HS-27A (cell line): ENCODE measurements around the gene C1orf226.
"Not testable (repeated sequence)": the region's sequence is repeated elsewhere in the genome, so short reads cannot be mapped to it uniquely, and the experiment has no call there.

Experiments
- DNase-seq: peaks from one replicate; pipeline ENCODE4 v3.0.0-alpha.2; 2012; ENCODE audit warnings: low read depth, missing footprints

Gene C1orf226

GRCh38 chr1:162406811-162407210, 25.3 kb downstream of the C1orf226 start:
- DNase-seq: no peak

DNA sequence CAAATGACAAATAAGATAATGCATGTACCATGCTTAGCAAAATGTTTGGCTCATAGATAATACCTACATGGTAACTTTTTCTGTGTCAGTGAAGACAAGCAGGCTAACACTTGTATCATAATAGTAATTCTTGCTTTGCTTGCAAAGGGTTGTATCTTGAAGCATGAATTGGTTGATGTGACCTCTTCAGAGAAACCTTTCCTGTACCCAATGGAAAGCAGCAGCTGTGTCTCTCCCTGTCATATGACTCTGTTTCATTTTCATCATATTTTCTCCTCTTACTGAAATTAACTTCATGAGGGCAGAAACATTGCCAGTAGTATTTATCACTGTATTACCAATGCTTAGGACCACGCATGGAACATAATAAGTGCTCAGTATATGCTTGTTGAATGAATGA, 26.0 kb downstream of the C1orf226 start:
- DNase-seq: no peak

- no peak for DNase-seq
Measured at GRCh38 chr1:162412002-162412401, 30.5 kb downstream of the C1orf226 start, which contains the start of gene SH2D1B. SH2D1B (minus strand) TSS chr1:162412136; CDS start chr1:162412016, 120 bp downstream.

DNA sequence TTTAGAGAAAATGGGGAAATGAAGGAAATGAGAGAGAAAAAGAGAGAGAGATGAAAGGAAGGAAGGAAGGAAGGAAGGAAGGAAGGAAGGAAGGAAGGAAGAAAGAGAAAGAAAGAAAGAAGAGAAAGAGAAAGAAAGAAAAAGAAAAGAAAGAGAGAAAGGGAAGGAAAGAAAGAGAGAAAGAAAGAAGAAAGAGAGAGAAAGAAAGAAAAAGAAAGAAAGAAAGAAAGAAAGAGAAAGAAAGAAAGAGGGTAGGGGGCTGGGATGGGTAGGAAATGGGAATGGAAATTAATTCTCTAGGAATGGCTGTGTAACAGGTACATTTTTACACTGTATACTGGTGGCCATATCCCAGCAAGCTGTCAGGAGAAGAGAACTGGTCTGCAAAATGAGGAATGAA, 34.7 kb downstream of the C1orf226 start:
- no peak for DNase-seq

DNA sequence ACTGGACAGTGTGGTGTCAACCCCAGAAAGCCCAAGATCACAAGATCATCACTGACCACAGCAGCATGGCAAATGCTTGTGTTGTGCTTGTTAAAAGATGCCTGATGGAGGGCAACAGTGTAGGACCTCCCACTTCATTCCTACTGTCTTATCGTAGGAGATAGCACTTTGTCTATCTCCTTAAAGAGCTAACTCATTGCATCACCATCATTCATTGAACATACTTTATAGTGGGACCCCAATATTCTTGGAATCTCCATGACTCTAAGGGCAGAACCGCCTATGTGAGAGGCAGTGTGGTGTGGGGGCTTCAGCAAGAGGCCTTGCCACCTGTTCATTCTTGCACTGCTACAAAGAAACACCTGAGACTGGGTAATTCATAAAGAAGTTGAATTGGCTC, 35.4 kb downstream of the C1orf226 start:
- DNase-seq: no peak

GRCh38 chr1:162417650-162418049, 36.1 kb downstream of the C1orf226 start:
- DNase-seq: no peak

- not testable (repeated sequence) for DNase-seq
Measured at GRCh38 chr1:162418584-162418983, 37.1 kb downstream of the C1orf226 start.

GRCh38 chr1:162419450-162419931, 38.0 kb downstream of the C1orf226 start:
- DNase-seq: not testable (repeated sequence)

GRCh38 chr1:162420120-162420519, 38.6 kb downstream of the C1orf226 start:
- DNase-seq: no peak

- no peak for DNase-seq
Measured at GRCh38 chr1:162421258-162422164, 40.0 kb downstream of the C1orf226 start.

DNA sequence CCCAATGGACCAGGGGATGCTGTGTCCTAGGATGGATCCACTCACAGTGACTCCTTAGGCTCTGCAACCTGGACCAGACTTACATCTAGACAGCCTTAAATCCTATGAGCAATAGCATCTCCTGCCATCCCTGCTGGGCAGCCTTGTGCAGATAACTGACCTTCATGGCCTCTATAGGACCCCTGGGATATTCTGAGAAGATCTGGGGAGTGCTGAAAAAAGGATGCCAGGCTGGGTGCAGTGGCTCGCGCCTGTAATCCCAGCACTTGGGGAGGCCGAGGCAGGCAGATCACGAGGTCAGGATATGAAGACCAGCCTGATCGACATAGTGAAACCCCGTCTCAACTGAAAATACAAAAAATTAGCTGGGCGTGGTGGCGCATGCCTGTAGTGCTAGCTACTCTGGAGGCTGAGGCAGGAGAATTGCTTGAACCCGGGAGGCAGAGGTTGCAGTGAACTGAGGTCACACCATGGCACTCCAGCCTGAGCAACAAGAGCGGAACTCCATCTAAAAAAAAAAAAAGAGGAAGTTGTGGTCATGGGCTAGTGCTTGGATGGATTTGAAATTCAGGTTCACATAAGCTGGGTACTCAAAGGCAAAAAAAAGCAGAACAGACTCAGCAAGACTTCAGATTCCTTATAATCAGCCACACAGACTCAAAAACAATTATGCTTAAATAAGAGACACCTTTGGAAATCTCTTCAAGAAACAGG, 41.3 kb downstream of the C1orf226 start:
- DNase-seq: no peak

- DNase-seq: no peak
Measured at GRCh38 chr1:162430583-162430982, 49.1 kb downstream of the C1orf226 start.

DNA sequence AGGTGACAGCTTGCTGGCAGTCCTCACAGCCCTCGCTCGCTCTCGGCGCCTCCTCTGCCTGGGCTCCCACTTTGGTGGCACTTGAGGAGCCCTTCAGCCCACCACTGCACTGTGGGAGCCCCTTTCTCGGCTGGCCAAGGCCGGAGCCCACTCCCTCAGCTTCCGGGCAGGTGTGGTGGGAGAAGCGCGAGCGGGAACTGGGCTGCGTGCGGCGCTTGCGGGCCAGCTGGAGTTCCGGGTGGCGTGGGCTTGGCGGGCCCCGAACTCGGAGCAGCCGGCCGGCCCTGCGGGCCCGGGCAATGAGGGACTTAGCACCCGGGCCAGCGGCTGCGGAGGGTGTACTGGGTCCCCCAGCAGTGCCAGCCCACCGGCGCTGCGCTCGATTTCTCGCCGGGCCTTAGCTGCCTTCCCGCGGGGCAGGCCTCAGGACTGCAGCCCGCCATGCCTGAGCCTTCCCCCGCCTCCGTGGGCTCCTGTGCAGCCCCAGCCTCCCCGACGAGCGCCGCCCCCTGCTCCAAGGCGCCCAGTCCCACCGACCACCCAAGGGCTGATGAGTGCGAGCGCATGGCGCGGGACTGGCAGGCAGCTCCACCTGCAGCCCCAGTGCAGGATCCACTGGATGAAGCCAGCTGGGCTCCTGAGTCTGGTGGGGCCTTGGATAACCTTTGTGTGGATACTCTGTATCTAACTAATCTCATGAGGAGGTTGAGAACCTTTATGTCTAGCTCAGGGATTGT, 51.6 kb downstream of the C1orf226 start:
- not testable (repeated sequence) for DNase-seq
